Inferior parietal cortex (tissue), 1 donor: ENCODE measurements around the gene PTPRH.
"Not testable (repeated sequence)": the region's sequence is repeated elsewhere in the genome, so short reads cannot be mapped to it uniquely, and the experiment has no call there.

Experiments
- DNase-seq: peaks from one replicate; pipeline ENCODE4 v3.0.0-alpha.2; 2016; ENCODE audit errors: extremely low spot score

The PTPRH gene

DNA sequence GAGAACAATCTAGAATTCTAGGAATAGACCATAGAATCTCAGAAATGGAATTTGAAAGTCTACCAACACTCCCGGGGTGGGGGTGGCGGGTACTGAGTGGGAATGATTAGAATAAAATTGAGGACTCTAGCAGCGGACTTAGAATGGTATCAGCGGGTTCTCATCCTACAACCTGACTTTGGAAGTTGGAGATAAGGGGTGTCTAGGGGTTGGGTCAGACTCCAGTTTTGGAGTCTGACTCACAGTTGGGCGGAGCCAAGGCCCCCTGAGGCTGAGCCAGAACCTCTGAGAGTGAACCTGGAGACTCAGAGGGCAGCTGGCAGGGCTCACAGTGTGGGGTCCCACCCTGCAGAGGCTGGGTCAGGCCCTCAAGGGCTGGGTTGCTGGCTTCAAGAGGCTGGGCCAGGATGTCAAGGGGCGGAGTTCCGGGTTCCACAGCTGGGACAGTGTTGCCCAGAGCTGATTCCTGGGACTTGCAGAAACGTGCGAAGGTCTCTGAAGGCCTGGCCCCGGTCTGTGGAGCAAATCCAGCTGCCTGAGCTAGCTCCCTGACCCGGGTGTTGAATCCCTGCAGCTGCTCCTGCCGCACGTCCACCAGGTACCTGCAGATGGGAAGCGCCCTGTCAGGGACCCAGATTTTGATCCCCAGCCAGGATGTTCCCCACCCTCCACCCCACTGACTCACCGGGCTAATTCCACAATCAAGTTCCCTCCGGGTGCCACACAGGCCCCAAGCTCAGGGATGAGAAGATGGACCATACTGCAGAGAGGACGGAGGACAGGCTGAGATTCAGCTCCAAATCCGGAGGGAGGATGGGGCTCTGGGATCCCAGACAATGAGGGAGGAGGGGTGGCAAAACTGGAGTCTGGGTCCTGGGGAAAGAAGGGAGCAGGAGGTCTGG is 50.2 kb downstream of the PTPRH start:
- DNase-seq: no peak

DNA sequence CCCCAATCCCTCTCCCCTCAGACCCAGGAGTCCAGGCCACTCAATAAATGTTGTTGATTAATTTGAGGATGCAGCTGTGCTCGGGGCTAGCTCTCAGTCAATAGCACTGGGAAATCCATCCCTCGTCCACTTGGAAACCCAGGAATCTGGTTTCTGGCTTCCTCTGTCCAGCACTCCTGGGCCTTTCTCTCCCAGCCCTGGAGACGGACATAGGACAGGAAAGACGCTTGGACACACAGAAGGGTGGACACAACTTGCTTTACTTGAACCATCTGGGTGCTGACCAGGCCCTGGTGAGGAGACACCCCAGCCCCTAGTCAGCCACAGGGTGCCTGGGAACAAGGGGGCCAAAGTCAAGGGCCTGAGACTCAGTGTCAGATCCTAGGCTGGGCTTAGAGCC is 50.9 kb downstream of the PTPRH start:
- DNase-seq: no peak

GRCh38 chr19:55157064-55157908 is 52.0 kb downstream of the PTPRH start, which contains the start of gene TNNI3:
Gene TNNI3 (minus strand): TSS chr19:55157732. CDS start chr19:55157589, 143 bp downstream.
- no peak for DNase-seq

- DNase-seq: no peak
Measured at GRCh38 chr19:55156202-55157063, 52.9 kb downstream of the PTPRH start.

DNA sequence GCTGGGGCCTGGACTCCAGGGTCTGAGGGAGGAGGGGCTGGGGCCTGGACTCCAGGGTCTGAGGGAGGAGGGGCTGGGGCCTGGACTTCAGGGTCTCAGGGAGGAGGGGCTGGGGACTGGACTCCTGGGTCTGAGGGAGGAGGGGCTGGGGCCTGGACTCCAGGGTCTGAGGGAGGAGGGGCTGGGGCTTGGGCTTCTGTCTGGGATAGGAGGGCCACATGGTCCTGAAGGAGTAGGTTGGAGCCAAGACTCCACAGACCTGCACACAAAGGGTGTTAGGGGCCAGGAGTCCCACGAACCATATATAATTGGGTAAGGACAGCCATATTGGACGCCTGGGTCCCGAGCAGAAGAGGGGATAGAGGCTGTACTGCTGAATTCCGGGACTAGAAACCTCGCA is 53.5 kb downstream of the PTPRH start:
- not testable (repeated sequence) for DNase-seq

DNA sequence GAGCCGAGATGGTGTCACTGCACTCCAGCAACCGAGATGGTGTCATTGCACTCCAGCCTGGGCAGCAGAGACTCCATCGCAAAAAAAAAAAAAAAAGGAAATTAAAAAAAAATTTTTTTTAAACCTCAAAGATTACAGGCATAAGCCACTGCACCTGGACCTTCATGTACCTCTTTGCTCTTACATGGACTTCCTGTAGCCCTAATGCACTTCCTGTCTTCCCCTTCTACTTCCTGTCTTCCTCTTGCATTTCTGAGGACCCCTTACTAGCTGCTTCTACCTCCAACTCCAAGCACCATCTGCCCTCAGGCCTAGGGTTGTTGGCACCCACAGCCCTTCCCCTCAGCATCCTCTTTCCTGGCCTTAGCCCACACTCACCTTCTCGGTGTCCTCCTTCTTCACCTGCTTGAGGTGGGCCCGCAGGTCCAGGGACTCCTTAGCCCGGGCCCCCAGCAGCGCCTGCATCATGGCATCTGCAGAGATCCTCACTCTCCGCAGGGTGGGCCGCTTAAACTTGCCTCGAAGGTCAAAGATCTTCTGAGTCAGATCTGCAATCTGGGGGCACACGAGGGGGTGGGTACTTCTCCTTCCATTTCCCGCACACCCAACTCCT is 55.5 kb downstream of the PTPRH start:
- no peak for DNase-seq

GRCh38 chr19:55152017-55152416 is 57.3 kb downstream of the PTPRH start:
- no peak for DNase-seq

DNA sequence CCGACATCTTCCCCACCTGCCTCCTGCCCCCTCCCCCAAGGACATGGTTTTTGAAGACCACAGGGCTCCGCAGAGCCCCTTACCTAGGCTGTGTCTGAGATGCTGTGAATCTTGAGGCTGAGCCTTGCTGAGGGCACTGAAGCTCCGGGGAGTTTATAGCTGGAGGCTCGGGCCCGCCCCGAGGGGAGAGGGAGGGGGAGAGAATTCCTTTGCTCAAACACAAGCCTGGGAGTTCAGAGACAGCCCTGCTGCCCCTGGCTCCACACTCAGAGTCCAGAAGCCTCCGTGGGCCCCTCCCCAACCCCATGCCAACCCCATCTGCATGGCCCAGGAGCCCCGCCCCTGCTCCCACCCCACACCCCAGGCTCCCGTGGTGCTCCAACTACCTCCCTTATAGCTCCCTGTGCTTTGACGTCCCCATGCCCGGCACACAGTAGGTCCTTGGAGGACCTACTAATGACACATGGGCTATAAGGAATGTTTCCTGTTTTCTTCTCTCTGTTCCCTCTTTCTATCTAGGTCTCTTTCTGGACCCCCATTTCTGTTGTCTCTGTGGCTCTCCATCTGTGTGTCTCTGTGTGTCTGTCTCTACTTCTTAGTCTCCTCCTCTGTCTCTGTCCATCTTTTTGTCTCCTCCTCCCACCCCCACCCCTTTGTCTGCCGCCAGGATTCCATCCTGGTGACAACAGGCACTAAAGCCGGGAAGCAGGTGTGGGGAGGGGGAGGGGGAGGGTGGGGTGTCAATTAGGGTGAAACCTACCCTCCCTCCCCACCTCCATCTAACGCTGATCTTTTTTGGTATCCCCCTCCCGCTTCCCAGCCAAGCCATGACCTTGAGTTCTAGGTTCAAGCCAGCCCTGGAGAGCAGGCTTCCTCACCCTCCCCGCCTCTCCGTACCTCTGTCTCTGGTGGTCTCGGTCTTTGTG is 60.0 kb downstream of the PTPRH start, which contains the start of gene TNNT1:
TSS of gene TNNT1 (minus strand) at position 129 of the 926 bp plus-strand sequence. CDS start 2,049 bp downstream, outside the sequence.
- DNase-seq: no peak

DNA sequence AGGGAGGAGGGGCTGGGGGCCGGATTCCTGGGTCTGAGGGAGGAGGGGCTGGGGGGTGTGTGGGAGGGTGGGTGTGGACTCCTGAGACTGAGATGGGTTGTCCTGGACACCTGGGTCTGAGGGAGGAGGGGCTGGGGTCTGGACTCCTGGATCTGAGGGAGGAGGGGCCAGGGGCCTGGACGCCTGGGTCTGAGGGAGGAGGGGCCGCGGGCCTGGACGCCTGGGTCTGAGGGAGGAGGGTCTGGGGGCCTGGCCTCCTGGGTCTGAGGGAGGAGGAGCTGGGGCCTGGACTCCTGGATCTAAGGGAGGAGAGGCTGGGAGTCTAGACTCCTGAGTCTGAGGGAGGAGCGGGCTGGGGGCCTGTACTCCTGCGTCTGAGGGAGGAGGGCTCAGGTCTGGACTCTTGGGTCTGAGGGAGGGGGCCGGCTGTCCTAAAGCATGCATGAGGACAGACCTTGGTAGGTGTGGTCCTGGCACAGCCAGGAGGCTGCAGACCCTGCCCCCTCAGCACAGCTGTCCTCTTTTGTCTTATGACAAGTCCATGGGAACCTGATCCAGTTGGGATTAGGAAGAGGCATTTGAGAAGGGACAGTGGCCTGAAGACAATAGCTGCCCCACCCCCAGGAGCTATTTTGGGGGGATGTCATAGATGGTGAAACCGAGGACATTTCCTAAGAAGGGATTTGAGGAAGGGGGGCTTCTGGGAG is 61.6 kb downstream of the PTPRH start:
- DNase-seq: no peak

GRCh38 chr19:55146705-55147273 is 62.5 kb downstream of the PTPRH start:
- peak; percentile 20 for DNase-seq

- DNase-seq: no peak
Measured at GRCh38 chr19:55146078-55146704, 63.1 kb downstream of the PTPRH start.

DNA sequence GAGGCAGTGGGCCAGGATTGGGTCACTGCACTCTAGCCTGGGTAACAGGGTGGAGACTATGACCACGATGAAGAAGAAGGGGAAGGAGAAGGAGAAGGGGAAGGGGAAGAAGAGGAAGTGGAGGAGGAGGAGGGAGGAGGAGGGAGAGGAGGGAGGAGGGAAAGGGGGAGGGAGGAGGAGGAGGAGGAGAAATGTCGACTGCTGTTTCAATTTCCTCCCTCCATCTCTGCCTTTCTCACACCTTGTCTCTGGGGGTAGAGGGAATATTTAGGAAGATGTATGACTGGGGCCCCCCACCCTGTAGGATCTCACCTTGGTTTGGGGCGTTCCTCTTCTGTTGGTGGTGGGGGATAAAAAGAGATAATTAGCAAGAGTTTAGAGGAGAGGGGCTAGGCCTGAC is 64.1 kb downstream of the PTPRH start:
- no peak for DNase-seq

DNA sequence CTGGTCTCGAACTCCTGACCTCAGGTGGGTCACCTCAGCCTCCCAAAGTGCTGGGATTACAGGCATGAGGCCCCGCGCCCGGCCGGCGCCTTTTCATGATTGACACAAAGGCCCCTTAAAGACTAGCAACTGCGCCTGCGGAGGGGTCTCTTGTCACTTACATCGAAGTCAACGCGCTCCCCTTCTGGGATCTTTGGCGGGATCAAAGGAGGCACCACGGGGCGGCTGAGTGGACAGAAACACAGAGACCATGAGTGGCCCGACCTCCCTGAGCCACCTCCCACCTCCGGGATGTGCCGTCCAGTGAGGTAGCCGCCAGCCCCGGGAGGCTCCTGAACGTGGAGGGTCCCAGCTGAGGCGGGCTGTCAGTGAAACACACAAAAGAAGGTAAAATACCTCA is 67.6 kb downstream of the PTPRH start:
- no peak for DNase-seq

GRCh38 chr19:55137915-55138314 is 71.4 kb downstream of the PTPRH start:
- no peak for DNase-seq

GRCh38 chr19:55136399-55137102 is 72.8 kb downstream of the PTPRH start:
- DNase-seq: no peak

GRCh38 chr19:55134736-55135135 is 74.6 kb downstream of the PTPRH start:
- no peak for DNase-seq

- DNase-seq: no peak
Measured at GRCh38 chr19:55133639-55134444, 75.5 kb downstream of the PTPRH start.
